ENCODE results near the gene SDC4. TPM values are rescaled to one million over a fixed set of nuclear protein-coding genes. Genes with fewer than 3 reads are reported as not detected.

Gene SDC4
- total RNA-seq, 2 donors from 2014 or later, result 93.5 to 108 TPM

DNA sequence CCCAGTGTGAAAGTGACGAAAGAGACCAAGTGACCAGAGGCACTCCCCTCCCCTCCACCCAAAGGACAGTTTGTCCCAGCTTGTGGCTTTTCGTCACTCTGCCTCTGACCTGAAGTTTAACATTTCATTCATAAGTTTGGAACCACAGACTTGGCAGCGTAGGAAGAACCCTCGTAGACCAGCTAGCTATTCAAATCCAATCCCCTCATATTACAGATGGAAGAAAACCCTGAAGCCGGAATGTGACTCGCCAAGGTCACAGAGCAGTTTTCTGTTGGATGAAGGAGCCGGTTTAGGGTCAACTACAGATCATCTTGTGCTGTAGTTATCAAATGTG is 10.8 kb upstream of the SDC4 start:
- no peak overlapping the region for H3K4me3 ChIP-seq
- H3K4me1 ChIP-seq (ENCODE audit: control insufficient read depth in 1 of 2, low read depth in 2 of 2), result peaks cover 28 to 42% of the 10 kb centered on the region in 2 donors
- TF ChIP-seq, protein P1, sequence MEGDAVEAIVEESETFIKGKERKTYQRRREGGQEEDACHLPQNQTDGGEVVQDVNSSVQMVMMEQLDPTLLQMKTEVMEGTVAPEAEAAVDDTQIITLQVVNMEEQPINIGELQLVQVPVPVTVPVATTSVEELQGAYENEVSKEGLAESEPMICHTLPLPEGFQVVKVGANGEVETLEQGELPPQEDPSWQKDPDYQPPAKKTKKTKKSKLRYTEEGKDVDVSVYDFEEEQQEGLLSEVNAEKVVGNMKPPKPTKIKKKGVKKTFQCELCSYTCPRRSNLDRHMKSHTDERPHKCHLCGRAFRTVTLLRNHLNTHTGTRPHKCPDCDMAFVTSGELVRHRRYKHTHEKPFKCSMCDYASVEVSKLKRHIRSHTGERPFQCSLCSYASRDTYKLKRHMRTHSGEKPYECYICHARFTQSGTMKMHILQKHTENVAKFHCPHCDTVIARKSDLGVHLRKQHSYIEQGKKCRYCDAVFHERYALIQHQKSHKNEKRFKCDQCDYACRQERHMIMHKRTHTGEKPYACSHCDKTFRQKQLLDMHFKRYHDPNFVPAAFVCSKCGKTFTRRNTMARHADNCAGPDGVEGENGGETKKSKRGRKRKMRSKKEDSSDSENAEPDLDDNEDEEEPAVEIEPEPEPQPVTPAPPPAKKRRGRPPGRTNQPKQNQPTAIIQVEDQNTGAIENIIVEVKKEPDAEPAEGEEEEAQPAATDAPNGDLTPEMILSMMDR (IDR thresholded peaks at IDR 0.05), result no peak
- no peaks in the 10 kb centered on the region for H3K9me3 ChIP-seq
- ATAC-seq (ENCODE audit: insufficient number of reproducible peaks, low FRiP score, low read depth) (no peak), DNase-seq (ENCODE audit: low spot score) (no peak)
- peak overlapping the region; percentile 91 to 93 for H3K27ac ChIP-seq
- H3K27me3 ChIP-seq (replicated peaks; ENCODE audit: insufficient read depth), result no peaks in the 10 kb centered on the region
- H3K36me3 ChIP-seq, result no peaks in the 10 kb centered on the region

DNA sequence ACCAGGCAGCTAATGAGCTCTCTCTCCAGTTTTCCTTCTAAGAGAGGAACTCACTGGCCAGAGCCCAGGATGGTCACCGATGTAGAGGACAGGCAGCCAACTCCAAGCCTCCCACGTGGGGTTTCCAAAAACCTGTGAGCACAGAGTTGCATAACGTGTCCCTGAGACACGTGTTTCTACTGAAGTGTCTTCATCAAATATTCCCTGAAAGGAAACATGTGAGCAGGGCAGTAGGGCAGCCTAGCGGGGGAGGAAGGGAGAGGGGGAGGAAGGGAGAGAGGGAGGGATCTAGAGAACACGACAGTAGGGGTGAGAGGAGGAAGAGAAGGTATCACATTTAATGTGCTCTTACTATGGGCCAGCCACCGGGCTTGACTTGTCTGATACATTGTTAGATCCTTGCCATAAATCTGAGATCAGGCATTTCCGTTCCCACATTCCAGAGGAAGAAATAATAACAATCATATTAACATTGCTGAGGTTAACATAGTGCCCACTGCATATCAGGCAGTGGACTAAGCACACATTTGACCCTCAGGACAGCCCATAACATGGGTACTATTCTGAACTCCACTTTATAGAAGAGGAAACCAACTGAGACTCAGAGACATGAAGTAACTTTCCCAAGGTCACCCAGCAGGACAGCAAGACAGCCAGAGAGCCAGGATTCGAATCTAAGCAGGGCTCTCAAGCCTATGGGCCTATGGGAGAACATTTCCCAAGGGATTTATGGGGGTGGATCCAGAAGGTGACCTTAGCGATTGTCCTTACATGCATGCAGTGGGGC is 10.3 kb upstream of the SDC4 start:
- H3K9me3 ChIP-seq, result no peaks in the 10 kb centered on the region
- H3K4me3 ChIP-seq, result peak overlapping the region; percentile 15
- TF ChIP-seq, protein P1 (IDR thresholded peaks at IDR 0.05), result no peak
- H3K4me1 ChIP-seq (ENCODE audit: control insufficient read depth in 1 of 2, low read depth in 2 of 2), result peaks cover 25 to 36% of the 10 kb centered on the region in 2 donors
- H3K27ac ChIP-seq, result peak overlapping the region; percentile 91 to 93
- ATAC-seq (ENCODE audit: insufficient number of reproducible peaks, low FRiP score, low read depth), result peak; percentile 55
- no peaks in the 10 kb centered on the region for H3K36me3 ChIP-seq
- no peaks in the 10 kb centered on the region for H3K27me3 ChIP-seq (replicated peaks; ENCODE audit: insufficient read depth)
- DNase-seq (ENCODE audit: low spot score), result peak; percentile 58

DNA sequence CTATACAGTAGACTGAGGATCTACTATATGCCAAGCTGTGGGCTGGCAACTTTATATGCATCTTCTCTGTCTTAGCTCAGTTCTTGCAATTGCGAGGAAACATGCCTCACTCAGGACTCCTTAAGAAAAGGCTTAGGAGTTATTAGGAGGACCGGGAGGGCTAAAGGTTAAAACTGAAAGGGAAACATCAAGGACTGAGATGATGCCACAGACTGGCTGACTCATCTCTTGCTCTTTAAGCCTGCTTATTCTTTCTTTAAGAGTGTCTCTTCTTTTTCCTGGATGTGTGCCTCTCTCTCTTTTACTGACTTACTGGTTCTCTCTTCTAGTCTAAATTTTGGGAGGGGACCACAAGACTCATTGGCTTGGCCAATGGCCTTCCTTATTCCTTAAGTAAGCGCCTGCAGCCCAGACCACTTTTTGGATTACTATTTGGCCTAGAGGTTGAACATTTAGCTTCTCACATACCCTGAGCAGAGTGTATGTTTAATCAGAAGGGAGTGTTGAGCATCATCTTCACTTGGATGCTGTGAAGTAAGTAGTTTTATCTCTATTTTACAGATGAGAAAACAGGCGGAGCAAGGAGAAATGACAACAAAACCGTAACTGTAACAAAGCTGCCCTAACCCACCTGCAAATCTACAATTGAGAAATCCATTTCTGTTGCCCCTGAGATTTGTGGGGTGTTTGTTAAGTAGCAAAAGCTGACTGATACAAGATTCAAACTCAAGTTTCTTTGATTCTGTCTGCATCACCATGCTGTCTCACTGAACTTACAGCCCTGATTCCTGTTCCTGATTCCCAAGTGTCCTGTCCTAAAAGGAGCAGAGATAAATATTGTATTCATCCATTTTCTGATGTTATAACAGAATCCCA is 7.2 kb upstream of the SDC4 start:
- H3K27ac ChIP-seq, result no peak overlapping the region
- H3K4me1 ChIP-seq (ENCODE audit: control insufficient read depth in 1 of 2, low read depth in 2 of 2), result peaks cover 25 to 32% of the 10 kb centered on the region in 2 donors
- no peaks in the 10 kb centered on the region for H3K36me3 ChIP-seq
- TF ChIP-seq, protein P1 (IDR thresholded peaks at IDR 0.05), result no peak
- no peaks in the 10 kb centered on the region for H3K9me3 ChIP-seq
- DNase-seq (ENCODE audit: low spot score) (no peak), ATAC-seq (ENCODE audit: insufficient number of reproducible peaks, low FRiP score, low read depth) (no peak)
- no peak overlapping the region for H3K4me3 ChIP-seq
- no peaks in the 10 kb centered on the region for H3K27me3 ChIP-seq (replicated peaks; ENCODE audit: insufficient read depth)

DNA sequence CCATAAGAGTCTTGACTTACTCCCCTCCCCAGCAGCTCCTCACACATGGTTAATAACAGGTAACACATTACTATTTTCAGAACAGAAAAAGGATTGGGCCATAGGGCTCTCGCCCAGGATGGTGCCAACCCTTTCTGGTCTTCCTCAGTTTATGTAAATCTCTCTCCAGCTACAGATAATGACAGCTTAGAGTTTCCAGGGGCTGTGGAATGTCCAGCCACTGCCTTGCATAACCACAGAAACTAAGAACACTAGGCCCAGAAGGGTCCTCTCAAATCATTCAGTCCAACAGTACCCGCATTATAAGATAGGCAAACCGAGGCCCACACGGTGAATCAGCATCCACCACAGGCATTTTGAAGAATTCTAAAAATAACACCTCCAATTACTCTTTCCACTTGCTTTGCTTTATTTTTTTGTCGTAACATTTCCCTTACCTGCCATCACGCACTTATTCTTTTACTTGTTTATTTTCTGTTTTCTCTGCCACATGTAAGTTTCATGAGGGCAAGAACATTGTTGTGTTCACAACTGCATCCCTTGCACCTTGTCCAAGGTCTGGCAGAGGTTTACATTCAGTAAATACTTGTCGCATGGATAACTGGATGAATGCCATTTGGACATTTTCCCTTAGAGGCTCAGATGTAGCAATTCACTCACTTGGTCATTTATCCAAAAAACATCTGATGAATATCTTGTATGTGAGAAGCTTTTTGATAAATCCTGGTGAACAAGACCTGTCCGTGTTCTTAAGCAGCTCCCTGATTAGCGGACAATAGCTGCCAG is 6.4 kb upstream of the SDC4 start:
- ATAC-seq (ENCODE audit: insufficient number of reproducible peaks, low FRiP score, low read depth), result no peak
- DNase-seq (ENCODE audit: low spot score), result no peak
- Histone ChIP-seq H3K4me3 (no peak overlapping the region), H3K27ac (no peak overlapping the region), H3K9me3 (no peaks in the 10 kb centered on the region), H3K27me3 (replicated peaks; ENCODE audit: insufficient read depth) (no peaks in the 10 kb centered on the region), H3K4me1 (ENCODE audit: control insufficient read depth in 1 of 2, low read depth in 2 of 2) (peaks cover 25 to 26% of the 10 kb centered on the region in 2 donors), H3K36me3 (no peaks in the 10 kb centered on the region)
- TF ChIP-seq, protein P1 (IDR thresholded peaks at IDR 0.05), result no peak

Measured in thoracic aorta (tissue), 2 donors.